Kidney (tissue), 14 donors: ENCODE measurements around the gene GALR1. TPM values are rescaled to one million over a fixed set of nuclear protein-coding genes. Genes with fewer than 3 reads are reported as not detected.

Source experiments
- DNase-seq, 5 donors: peaks; one replicate each; pipeline ENCODE4 v3.0.0-alpha.2; 2013 to 2020
- FAIRE-seq: peaks from 2 replicates; lab custom pipeline; 2012; peaks lifted over from hg19 to GRCh38; lab: Jason Lieb, UNC
- H3K27ac ChIP-seq, 2 donors: one replicate each; pipeline ENCODE4 v1.7.0; 2013; ENCODE audit warnings: low read depth in 2 of 2, low read length in 2 of 2, inconsistent platforms in 1 of 2
- H3K27me3 ChIP-seq: one replicate; pipeline ENCODE4 v1.7.1; 2013; ENCODE audit warnings: low read length, inconsistent platforms; ENCODE audit not compliant: control insufficient read depth, insufficient read depth
- H3K36me3 ChIP-seq, 3 donors: one replicate each; pipeline versions ENCODE4 v1.7.0 to v1.7.1; 2013; ENCODE audit warnings: low read length in 3 of 3, control low read depth in 1 of 3, inconsistent platforms in 1 of 3; ENCODE audit not compliant: insufficient read depth in 3 of 3, control insufficient read depth in 2 of 3
- H3K4me1 ChIP-seq, 3 donors: one replicate each; pipeline versions ENCODE4 v1.7.0 to v1.7.1; 2013; ENCODE audit warnings: low read length in 3 of 3, inconsistent platforms in 1 of 3, low read depth in 1 of 3; ENCODE audit not compliant: control insufficient read depth in 2 of 3, insufficient read depth in 2 of 3
- H3K4me3 ChIP-seq, 3 donors: one replicate each; pipeline versions ENCODE4 v1.7.0 to v1.8.1; 2013; ENCODE audit warnings: low read length in 3 of 3, control low read depth in 1 of 3, inconsistent platforms in 1 of 3
- H3K9ac ChIP-seq, 3 donors: one replicate each; pipeline versions ENCODE4 v1.7.0 to v1.7.1; 2013; ENCODE audit warnings: low read length in 3 of 3, control low read depth in 1 of 3, inconsistent platforms in 1 of 3
- H3K9me3 ChIP-seq, 3 donors: one replicate each; pipeline versions ENCODE4 v1.7.0 to v1.7.1; 2013; ENCODE audit warnings: low read length in 3 of 3, control low read depth in 1 of 3, inconsistent platforms in 1 of 3; ENCODE audit not compliant: control insufficient read depth in 2 of 3, insufficient read depth in 1 of 3
- CTCF ChIP-seq: IDR thresholded peaks from 3 replicates; pipeline ENCODE4 v1.5.1; 2012; ENCODE audit warnings: mild to moderate bottlenecking, moderate library complexity, borderline replicate concordance; ENCODE audit not compliant: insufficient read depth; ENCODE audit errors: extremely low read depth
- intact Hi-C: fragments of 100-400 bp; cut with DNase I; formaldehyde crosslinking; loops from one replicate; pipeline ENCODE4 v1.11.1; 2022
- polyA plus RNA-seq: library from polyadenylated mRNA; stranded (reverse); fragments of 350-450 nt; fragmentation: Illumina TruSeq; extraction: RNeasy Lipid Tissue Mini Kit (QIAGEN cat#74804); gene quantifications from one replicate; pipeline ENCODE4 v1.2.3, GENCODE V29; 2014; ENCODE audit warnings: low read depth, low replicate concordance; ENCODE audit not compliant: insufficient read depth
- total RNA-seq: library from RNA; stranded (reverse); fragmentation: NEBNext Ultra II Directional; extraction: Animal tissue kit (Norgen Biotek cat#: 25700); gene quantifications from one replicate; pipeline ENCODE4 v1.2.1, GENCODE V29; 2021
- donor health status: control.
- donor health status: control.
- donor health status: control.
- donor health status: control.
- donor health status: control.
- donor health status: DM: yes; HTN: yes; CAD: no.
- donor health status: Normal renal cell carcinoma (clear cell type).

Gene GALR1
- total and polyA plus RNA-seq, 2 donors from 2014 or later, result 0.06 TPM; not detected in 1

- DNase-seq, result no peak
- no peak for FAIRE-seq
- Histone ChIP-seq H3K27me3 (no peaks in the 10 kb centered on the region), H3K4me3 (no peak overlapping the region), H3K4me1 (no peaks in the 10 kb centered on the region), H3K36me3 (no peaks in the 10 kb centered on the region), H3K9me3 (no peaks in the 10 kb centered on the region), H3K27ac (no peak overlapping the region), H3K9ac (no peak overlapping the region)
- intact Hi-C loops, result no loop called here
- TF ChIP-seq CTCF, result no peak
Measured at GRCh38 chr18:77316008-77316407, 66.4 kb downstream of the GALR1 start.

- Histone ChIP-seq H3K27me3 (no peaks in the 10 kb centered on the region), H3K36me3 (no peaks in the 10 kb centered on the region), H3K4me3 (no peak overlapping the region), H3K9me3 (no peaks in the 10 kb centered on the region), H3K4me1 (no peaks in the 10 kb centered on the region), H3K27ac (no peak overlapping the region), H3K9ac (no peak overlapping the region)
- intact Hi-C loops, result no loop called here
- no peak for TF ChIP-seq CTCF
- DNase-seq (no peak), FAIRE-seq (no peak)
Measured at GRCh38 chr18:77316641-77317040, 67.0 kb downstream of the GALR1 start.

GRCh38 chr18:77320971-77321559 lies 71.4 kb downstream of the GALR1 start:
- no peaks in the 10 kb centered on the region for H3K36me3 ChIP-seq
- no peak for DNase-seq
- no peak overlapping the region for H3K27ac ChIP-seq
- H3K9ac ChIP-seq, result no peak overlapping the region
- intact Hi-C loops, result no loop called here
- H3K9me3 ChIP-seq, result no peaks in the 10 kb centered on the region
- FAIRE-seq, result peak; percentile 99
- no peak for TF ChIP-seq CTCF
- H3K27me3 ChIP-seq, result no peaks in the 10 kb centered on the region
- peaks cover 0 to 3% (median 0%) of the 10 kb centered on the region in 3 donors for H3K4me1 ChIP-seq
- H3K4me3 ChIP-seq, result no peak overlapping the region
